Tibial nerve (tissue), 4 donors: ENCODE results near the gene GLP1R. TPM values are rescaled to one million over a fixed set of nuclear protein-coding genes. Genes with fewer than 3 reads are reported as not detected.

Experiments
- DNase-seq, 2 donors: peaks; one replicate each; pipeline ENCODE4 v3.0.0-alpha.2; 2019; ENCODE audit warnings: low spot score in 2 of 2
- H3K27ac ChIP-seq, 4 donors: fragments of 200-600 bp; sonication (generic) in 3 of 4; one replicate each; pipeline ENCODE4 v1.5.1; 2017 to 2019; ENCODE audit warnings: mild to moderate bottlenecking in 1 of 4
- H3K27me3 ChIP-seq, 2 donors: fragments of 200-600 bp; sonication (generic) in 1 of 2; one replicate each; pipeline versions ENCODE4 v1.5.1 to v1.6.0; 2017 to 2019
- H3K36me3 ChIP-seq, 3 donors: fragments of 200-600 bp; sonication (generic); one replicate each; pipeline ENCODE4 v1.5.1; 2018 to 2019
- H3K4me1 ChIP-seq, 4 donors: fragments of 200-600 bp; sonication (generic) in 3 of 4; one replicate each; pipeline ENCODE4 v1.5.1; 2017 to 2019
- H3K4me3 ChIP-seq, 4 donors: fragments of 200-600 bp; sonication (generic) in 3 of 4; one replicate each; pipeline ENCODE4 v1.5.1; 2017 to 2019; ENCODE audit warnings: mild to moderate bottlenecking in 1 of 4, moderate library complexity in 1 of 4
- H3K9me3 ChIP-seq, 4 donors: fragments of 200-600 bp; sonication (generic) in 3 of 4; one replicate each; pipeline ENCODE4 v1.5.1; 2017 to 2019
- CTCF ChIP-seq, 5 experiments: fragments of 200-600 bp in 3 of 5; fragments of 450-650 bp in 2 of 5; sonication (generic) in 3 of 5; IDR thresholded peaks; one replicate each; pipeline ENCODE4 v1.5.1; 2016 to 2019; ENCODE audit warnings: antibody characterized with exemption in 5 of 5, mild to moderate bottlenecking in 3 of 5, moderate library complexity in 2 of 5
- EP300 ChIP-seq, 2 donors: sonication (generic); formaldehyde crosslinking; IDR thresholded peaks; one replicate each; pipeline ENCODE4 v1.6.1; 2017; ENCODE audit warnings: antibody characterized with exemption in 2 of 2, mild to moderate bottlenecking in 1 of 2
- POLR2A ChIP-seq, 2 donors: fragments of 450-650 bp; IDR thresholded peaks; one replicate each; pipeline ENCODE4 v1.6.1; 2017; ENCODE audit warnings: antibody characterized with exemption in 2 of 2, mild to moderate bottlenecking in 2 of 2, moderate library complexity in 2 of 2
- WGBS, 2 donors: methylation state at CpG; one replicate each; pipeline ENCODE4 v1.1.5; 2018; 5-methylcytosine and 5-hydroxymethylcytosine counted together
- total RNA-seq, 4 donors: library from RNA; depleted of rRNA; stranded (reverse); fragments of >200 nt; gene quantifications; one replicate each; pipeline ENCODE4 v1.1.0, GENCODE V29; 2016

The GLP1R gene
- total RNA-seq, 4 donors from 2014 or later, result 0.20 to 4.2 (median 1.3) TPM

- Histone ChIP-seq H3K27me3 (no peaks in the 10 kb centered on the region), H3K36me3 (no peaks in the 10 kb centered on the region), H3K9me3 (no peaks in the 10 kb centered on the region), H3K4me1 (no peaks in the 10 kb centered on the region), H3K27ac (no peak overlapping the region), H3K4me3 (no peak overlapping the region)
- TF ChIP-seq CTCF (IDR thresholded peaks at IDR 0.05) (no peak), EP300 (IDR thresholded peaks at IDR 0.05) (no peak), POLR2A (IDR thresholded peaks at IDR 0.05) (no peak)
- WGBS, 2 donors, result 70 to 72% methylated on average over 9 of the region's 9 CpGs
- DNase-seq, result no peak
Measured at GRCh38 chr6:39076623-39077535, 28.3 kb downstream of the GLP1R start.

- TF ChIP-seq CTCF (IDR thresholded peaks at IDR 0.05) (no peak), EP300 (IDR thresholded peaks at IDR 0.05) (no peak), POLR2A (IDR thresholded peaks at IDR 0.05) (no peak)
- DNase-seq, result no peak
- no peak overlapping the region for H3K4me3 ChIP-seq
- H3K27me3 ChIP-seq, result peaks cover 0 to 8% of the 10 kb centered on the region in 2 donors
- no peak overlapping the region for H3K27ac ChIP-seq
- no peaks in the 10 kb centered on the region for H3K9me3 ChIP-seq
- H3K36me3 ChIP-seq, result no peaks in the 10 kb centered on the region
- H3K4me1 ChIP-seq, result no peaks in the 10 kb centered on the region
- WGBS, 2 donors, result 78 to 85% methylated on average over 11 of the region's 11 CpGs
Measured at GRCh38 chr6:39077882-39078594, 29.5 kb downstream of the GLP1R start.

GRCh38 chr6:39078695-39079094 lies 30.1 kb downstream of the GLP1R start:
- Histone ChIP-seq H3K27me3 (peaks cover 0 to 15% of the 10 kb centered on the region in 2 donors), H3K4me1 (no peaks in the 10 kb centered on the region), H3K36me3 (no peaks in the 10 kb centered on the region), H3K27ac (no peak overlapping the region), H3K9me3 (no peaks in the 10 kb centered on the region), H3K4me3 (no peak overlapping the region)
- WGBS, 2 donors, result 100% methylated on average over 1 to 2 of the region's 3 CpGs
- TF ChIP-seq POLR2A (IDR thresholded peaks at IDR 0.05), result no peak
- no peak for TF ChIP-seq EP300 (IDR thresholded peaks at IDR 0.05)
- no peak for TF ChIP-seq CTCF (IDR thresholded peaks at IDR 0.05)
- DNase-seq, result no peak

GRCh38 chr6:39079197-39080125 lies 30.9 kb downstream of the GLP1R start:
- WGBS, 2 donors, result 71 to 81% methylated on average over 8 of the region's 8 CpGs
- no peak for DNase-seq
- no peaks in the 10 kb centered on the region for H3K4me1 ChIP-seq
- H3K36me3 ChIP-seq, result no peaks in the 10 kb centered on the region
- H3K27ac ChIP-seq, result no peak overlapping the region
- peaks cover 0 to 23% of the 10 kb centered on the region in 2 donors for H3K27me3 ChIP-seq
- TF ChIP-seq CTCF (IDR thresholded peaks at IDR 0.05), result no peak
- TF ChIP-seq POLR2A (IDR thresholded peaks at IDR 0.05), result no peak
- TF ChIP-seq EP300 (IDR thresholded peaks at IDR 0.05), result no peak
- no peak overlapping the region for H3K4me3 ChIP-seq
- H3K9me3 ChIP-seq, result no peaks in the 10 kb centered on the region
